ENCODE results near the gene PAXX. TPM values are rescaled to one million over a fixed set of nuclear protein-coding genes. Genes with fewer than 3 reads are reported as not detected.

PAXX gene
- polyA plus RNA-seq, 1 donor: 22.8 TPM

GRCh38 chr9:136982232-136983051 lies 9.8 kb upstream of the PAXX start, which contains the start of gene LCNL1:
Gene LCNL1, plus strand, starts transcription at chr9:136982993. Its CDS starts 594 bp downstream, at chr9:136983587.
- DNase-seq (ENCODE audit: low read depth): no peak

GRCh38 chr9:136983167-136983566 lies 9.1 kb upstream of the PAXX start:
- DNase-seq (ENCODE audit: low read depth): no peak

- DNase-seq (ENCODE audit: low read depth): no peak
Observed at GRCh38 chr9:136983656-136984314, 8.4 kb upstream of the PAXX start.

GRCh38 chr9:136984464-136985026 lies 7.7 kb upstream of the PAXX start:
- no peak for DNase-seq (ENCODE audit: low read depth)

- DNase-seq (ENCODE audit: low read depth): no peak
Observed at GRCh38 chr9:136985027-136985602, 7.1 kb upstream of the PAXX start.

- DNase-seq (ENCODE audit: low read depth): no peak
Observed at GRCh38 chr9:136985853-136986252, 6.4 kb upstream of the PAXX start.

- DNase-seq (ENCODE audit: low read depth): no peak
Observed at GRCh38 chr9:136988872-136989271, 3.4 kb upstream of the PAXX start.

GRCh38 chr9:136990242-136990911 lies 1.8 kb upstream of the PAXX start:
- no peak for DNase-seq (ENCODE audit: low read depth)

- no peak for DNase-seq (ENCODE audit: low read depth)
Observed at GRCh38 chr9:136992819-136993369, 672 bp downstream of the PAXX start.

GRCh38 chr9:136994180-136994887 lies 2.1 kb downstream of the PAXX start:
- no peak for DNase-seq (ENCODE audit: low read depth)

- DNase-seq (ENCODE audit: low read depth): no peak
Observed at GRCh38 chr9:136994888-136995230, 2.6 kb downstream of the PAXX start.

GRCh38 chr9:136995362-136995761 lies 3.1 kb downstream of the PAXX start:
- DNase-seq (ENCODE audit: low read depth): no peak

GRCh38 chr9:136995772-136996311 lies 3.6 kb downstream of the PAXX start:
- no peak for DNase-seq (ENCODE audit: low read depth)

GRCh38 chr9:136996361-136997292 lies 4.4 kb downstream of the PAXX start, which contains the start of gene CLIC3:
Gene CLIC3, minus strand, starts transcription at chr9:136996568. Its CDS starts 25 bp downstream, at chr9:136996543.
- no peak for DNase-seq (ENCODE audit: low read depth)

GRCh38 chr9:136997371-136997770 lies 5.1 kb downstream of the PAXX start:
- no peak for DNase-seq (ENCODE audit: low read depth)

- DNase-seq (ENCODE audit: low read depth): no peak
Observed at GRCh38 chr9:136997830-136998234, 5.6 kb downstream of the PAXX start.

GRCh38 chr9:137000177-137000930 lies 8.1 kb downstream of the PAXX start:
- no peak for DNase-seq (ENCODE audit: low read depth)

GRCh38 chr9:137001857-137002645 lies 9.8 kb downstream of the PAXX start:
- DNase-seq (ENCODE audit: low read depth): no peak

All from forelimb muscle (tissue), 1 donor.